ENCODE data around the gene GRAMD2B.

GRCh38 chr5:126455264-126455663 lies 32.1 kb downstream of the GRAMD2B start:
- TF ChIP-seq CTCF (IDR thresholded peaks at IDR 0.05) (no peak), EZH2phosphoT487 (IDR thresholded peaks at IDR 0.05) (no peak), EZH2 (IDR thresholded peaks at IDR 0.05) (no peak)
